CD14-positive monocyte (primary cell): ENCODE data around the gene TAX1BP1. TPM values are rescaled to one million over a fixed set of nuclear protein-coding genes. Genes with fewer than 3 reads are reported as not detected.

Experiments used
- DNase-seq, 3 donors: peaks; one replicate each; pipeline ENCODE4 v3.0.0-alpha.2; 2011 to 2022
- H2AFZ ChIP-seq: 2 replicates; pipeline ENCODE4 v1.6.0; 2012; ENCODE audit warnings: mild to moderate bottlenecking, low read depth, low read length, inconsistent platforms; ENCODE audit not compliant: insufficient read depth, poor library complexity, severe bottlenecking
- H3K27ac ChIP-seq, 2 donors: 1 replicate in 1 of 2; 2 replicates in 1 of 2; pipeline ENCODE4 v1.5.1; 2012 to 2013; ENCODE audit warnings: low read length in 2 of 2, control low read depth in 1 of 2, inconsistent platforms in 1 of 2, low read depth in 1 of 2, mild to moderate bottlenecking in 1 of 2
- H3K27me3 ChIP-seq, 2 donors: one replicate each; pipeline versions ENCODE4 v1.6.0 to v1.6.1; 2011 to 2013; ENCODE audit warnings: low read length in 2 of 2; ENCODE audit not compliant: control insufficient read depth in 2 of 2, insufficient read depth in 2 of 2
- H3K36me3 ChIP-seq, 2 donors: replicated peaks in 1 of 2; 1 replicate in 1 of 2; 2 replicates in 1 of 2; pipeline versions ENCODE4 v1.5.1 to v1.6.1; 2012 to 2013; ENCODE audit warnings: low read length in 2 of 2, control low read depth in 1 of 2, inconsistent platforms in 1 of 2, mild to moderate bottlenecking in 1 of 2; ENCODE audit not compliant: insufficient read depth in 2 of 2, control insufficient read depth in 1 of 2
- H3K4me1 ChIP-seq, 2 donors: 1 replicate in 1 of 2; 2 replicates in 1 of 2; pipeline versions ENCODE4 v1.5.1 to v1.6.1; 2012 to 2013; ENCODE audit warnings: low read length in 2 of 2, control low read depth in 1 of 2, inconsistent platforms in 1 of 2, mild to moderate bottlenecking in 1 of 2, moderate library complexity in 1 of 2; ENCODE audit not compliant: insufficient read depth in 2 of 2, control insufficient read depth in 1 of 2
- H3K4me2 ChIP-seq: replicated peaks from 2 replicates; pipeline ENCODE3; 2012; ENCODE audit warnings: low read length, moderate library complexity, mild to moderate bottlenecking; ENCODE audit not compliant: poor library complexity, severe bottlenecking; ENCODE audit errors: extremely low read depth
- H3K4me3 ChIP-seq, 3 experiments: fragments of 200-600 bp in 1 of 3; sonication (generic) in 1 of 3; replicated peaks in 1 of 3; 1 replicate in 2 of 3; 2 replicates in 1 of 3; pipeline ENCODE4 v1.5.1; 2011 to 2013; ENCODE audit warnings: low read length in 3 of 3, mild to moderate bottlenecking in 3 of 3, control low read depth in 2 of 3, low read depth in 2 of 3, inconsistent platforms in 1 of 3, moderate library complexity in 1 of 3
- H3K79me2 ChIP-seq: 2 replicates; pipeline ENCODE4 v1.6.0; 2012; ENCODE audit warnings: mild to moderate bottlenecking, control low read depth, inconsistent platforms, low read length, moderate library complexity; ENCODE audit not compliant: insufficient read depth
- H3K9ac ChIP-seq: 2 replicates; pipeline ENCODE4 v1.6.0; 2017; ENCODE audit warnings: low read length, mild to moderate bottlenecking; ENCODE audit not compliant: insufficient read depth, poor library complexity, severe bottlenecking
- H3K9me3 ChIP-seq, 2 donors: replicated peaks in 1 of 2; 1 replicate in 1 of 2; 2 replicates in 1 of 2; pipeline versions ENCODE4 v1.5.1 to v1.6.1; 2012 to 2013; ENCODE audit warnings: low read length in 2 of 2, control low read depth in 1 of 2; ENCODE audit not compliant: control insufficient read depth in 1 of 2, insufficient read depth in 1 of 2
- H4K20me1 ChIP-seq: 2 replicates; pipeline ENCODE4 v1.6.0; 2012; ENCODE audit warnings: mild to moderate bottlenecking, low read length, control low read depth, moderate library complexity; ENCODE audit not compliant: insufficient read depth
- H3K27ac Mint-ChIP-seq, 7 donors: one replicate each; pipeline ENCODE4 v1.8.0; 2020; ENCODE audit warnings: mild to moderate bottlenecking in 7 of 7, mixed read lengths in 7 of 7, moderate library complexity in 6 of 7, inconsistent platforms in 2 of 7
- H3K27me3 Mint-ChIP-seq, 3 donors: one replicate each; pipeline ENCODE4 v1.8.0; 2021 to 2022; ENCODE audit warnings: low read depth in 3 of 3, mild to moderate bottlenecking in 3 of 3, mixed read lengths in 3 of 3, moderate library complexity in 3 of 3, inconsistent platforms in 1 of 3
- H3K36me3 Mint-ChIP-seq, 2 donors: one replicate each; pipeline ENCODE4 v1.8.0; 2020; ENCODE audit warnings: mixed read lengths in 2 of 2, inconsistent platforms in 1 of 2, mild to moderate bottlenecking in 1 of 2
- H3K4me1 Mint-ChIP-seq: one replicate; pipeline ENCODE4 v1.8.0; 2020; ENCODE audit warnings: mild to moderate bottlenecking, mixed read lengths
- H3K4me3 Mint-ChIP-seq, 2 donors: one replicate each; pipeline ENCODE4 v1.8.0; 2020; ENCODE audit warnings: mild to moderate bottlenecking in 2 of 2, mixed read lengths in 2 of 2, moderate library complexity in 1 of 2
- H3K9me3 Mint-ChIP-seq, 7 donors: one replicate each; pipeline ENCODE4 v1.8.0; 2020 to 2022; ENCODE audit warnings: mixed read lengths in 7 of 7, mild to moderate bottlenecking in 6 of 7, moderate library complexity in 6 of 7, inconsistent platforms in 2 of 7
- CTCF ChIP-seq: fragments of 200-600 bp; IDR thresholded peaks from one replicate; pipeline ENCODE4 v1.8.0; 2022; ENCODE audit warnings: antibody characterized with exemption, mild to moderate bottlenecking
- WGBS: methylation state at CpG from one replicate; pipeline ENCODE4 v1.1.5; 2013; ENCODE audit warnings: missing lambda C conversion rate; ENCODE audit not compliant: insufficient coverage; 5-methylcytosine and 5-hydroxymethylcytosine counted together
- intact Hi-C, 2 donors: fragments of 100-400 bp; cut with micrococcal nuclease; formaldehyde crosslinking; loops; one replicate each; pipeline versions ENCODE4 v1.15.0 to v1.15.1; 2023
- polyA plus RNA-seq, 3 donors: library from polyadenylated mRNA; depleted of rRNA in 1 of 3; unstranded in 2 of 3; stranded (reverse) in 1 of 3; fragments of 300-500 nt in 2 of 3; fragments of >200 nt in 1 of 3; fragmentation: Illumina TruSeq in 2 of 3; gene quantifications; 1 replicate in 2 of 3; 2 replicates in 1 of 3; pipeline ENCODE4 v1.2.3, GENCODE V29; 2012 to 2021

TAX1BP1 gene
- polyA plus RNA-seq, 3 donors, result 62.6 to 106 (median 85.3) TPM

DNA sequence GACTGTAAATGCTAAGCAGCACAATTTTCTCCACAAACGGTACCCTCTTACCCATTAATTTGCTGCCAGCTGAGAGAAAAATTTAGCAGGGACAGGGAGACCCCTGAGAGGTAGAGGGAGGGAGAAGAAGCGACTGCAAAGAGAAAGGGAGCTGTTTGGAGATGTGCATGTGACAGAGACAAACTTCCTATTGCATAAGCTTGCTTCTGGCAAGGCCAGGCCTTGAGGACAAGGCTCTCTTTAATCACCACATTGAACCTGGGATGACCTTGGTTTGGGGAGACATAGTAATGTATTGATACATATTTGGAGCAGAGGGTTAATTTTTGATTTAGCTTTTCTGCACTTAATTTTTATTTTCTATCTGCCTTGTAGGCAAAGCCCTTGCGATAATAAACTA is 46.2 kb upstream of the TAX1BP1 start:
- intact Hi-C loops, result loop anchor here in 1 of 2 donors (10.0 kb wide), 1 partner anchor 51 kb away; the partner anchor contains the start of gene TAX1BP1
- TF ChIP-seq CTCF, result no peak
- peak overlapping the region; percentile 47 to 68 for H3K4me3 Mint-ChIP-seq
- no peaks in the 10 kb centered on the region for H3K36me3 Mint-ChIP-seq
- DNase-seq, result peak; percentile 40 to 58 (median 58)
- H3K9me3 Mint-ChIP-seq, result peaks cover 0 to 2% (median 0%) of the 10 kb centered on the region in 7 donors
- Histone ChIP-seq H3K27ac (no peak overlapping the region), H3K9ac (no peak overlapping the region), H3K9me3 (no peaks in the 10 kb centered on the region), H3K27me3 (no peaks in the 10 kb centered on the region), H3K4me2 (peak overlapping the region; percentile 57), H3K36me3 (no peaks in the 10 kb centered on the region), H3K4me3 (peak overlapping the region in 2 of 3 experiments; percentile 24 to 53), H2AFZ (no peak overlapping the region), H4K20me1 (no peaks in the 10 kb centered on the region), H3K79me2 (no peaks in the 10 kb centered on the region), H3K4me1 (peaks cover 31 to 35% of the 10 kb centered on the region in 2 donors)
- peak overlapping the region in 4 of 7 donors; percentile 15 to 72 (median 18) for H3K27ac Mint-ChIP-seq
- no CpG with 5 or more reads among the region's 3 CpGs for WGBS
- H3K4me1 Mint-ChIP-seq, result peaks cover 33% of the 10 kb centered on the region
- H3K27me3 Mint-ChIP-seq, result peaks cover 0 to 2% (median 2%) of the 10 kb centered on the region in 3 donors

DNA sequence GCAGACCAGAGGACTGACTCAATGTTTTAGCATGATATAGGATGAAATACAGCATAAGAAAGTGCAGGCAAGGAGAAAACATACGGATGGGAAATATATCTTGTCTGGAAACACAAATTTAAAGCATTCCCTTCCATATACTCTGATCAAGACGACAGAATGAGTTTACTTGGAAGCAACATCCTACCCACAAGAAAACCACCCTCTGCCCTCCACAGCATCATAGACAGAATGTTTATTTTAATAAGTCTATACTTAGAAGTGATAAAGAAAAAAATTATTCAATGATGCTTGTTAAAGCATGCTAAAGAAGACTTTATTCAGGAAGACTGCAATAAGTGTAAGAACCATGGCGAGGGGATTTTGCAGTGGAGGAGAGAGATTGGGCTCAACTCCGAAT is 44.9 kb upstream of the TAX1BP1 start:
- Histone ChIP-seq H3K4me2 (no peak overlapping the region), H3K79me2 (no peaks in the 10 kb centered on the region), H3K4me3 (no peak overlapping the region), H3K4me1 (peaks cover 34 to 44% of the 10 kb centered on the region in 2 donors), H3K9me3 (no peaks in the 10 kb centered on the region), H3K36me3 (no peaks in the 10 kb centered on the region), H2AFZ (no peak overlapping the region), H4K20me1 (no peaks in the 10 kb centered on the region), H3K9ac (no peak overlapping the region), H3K27ac (no peak overlapping the region), H3K27me3 (no peaks in the 10 kb centered on the region)
- Mint-ChIP-seq H3K4me3 (no peak overlapping the region), H3K36me3 (no peaks in the 10 kb centered on the region), H3K27ac (no peak overlapping the region), H3K27me3 (peaks cover 0 to 2% (median 2%) of the 10 kb centered on the region in 3 donors), H3K9me3 (peaks cover 0 to 2% (median 0%) of the 10 kb centered on the region in 7 donors), H3K4me1 (peaks cover 36% of the 10 kb centered on the region)
- intact Hi-C loops, result loop anchor here (5.0 to 10.0 kb wide), 2 partner anchors 33 to 50 kb away; partner anchors contain the start of genes HIBADH (in 1 of the 2) and TAX1BP1 (in 1 of the 2)
- no peak for DNase-seq
- 100% methylated on average over 2 of the region's 4 CpGs for WGBS
- no peak for TF ChIP-seq CTCF
